Progenitor cell of endocrine pancreas (in vitro differentiated cells): ENCODE results near the gene PNKD. TPM values are rescaled to one million over a fixed set of nuclear protein-coding genes. Genes with fewer than 3 reads are reported as not detected.

ENCODE experiments used
- DNase-seq: peaks from one replicate; pipeline ENCODE4 v3.0.0; 2021; ENCODE audit warnings: low spot score; ENCODE audit not compliant: unreplicated experiment
- H3K27ac Mint-ChIP-seq: 2 replicates; pipeline ENCODE4 v1.8.0; 2021; ENCODE audit warnings: mild to moderate bottlenecking, moderate library complexity, mixed read lengths
- H3K27me3 Mint-ChIP-seq: 2 replicates; pipeline ENCODE4 v1.8.0; 2021; ENCODE audit warnings: mixed read lengths
- H3K36me3 Mint-ChIP-seq: 2 replicates; pipeline ENCODE4 v1.8.0; 2022; ENCODE audit warnings: mixed read lengths; ENCODE audit not compliant: insufficient read depth
- H3K4me1 Mint-ChIP-seq: 2 replicates; pipeline ENCODE4 v1.8.0; 2021; ENCODE audit warnings: low read depth, mixed read lengths
- H3K4me3 Mint-ChIP-seq: 2 replicates; pipeline ENCODE4 v1.8.0; 2021; ENCODE audit warnings: low read depth, mild to moderate bottlenecking, moderate library complexity, mixed read lengths
- H3K9me3 Mint-ChIP-seq: 2 replicates; pipeline ENCODE4 v1.8.0; 2021; ENCODE audit warnings: low read depth, mixed read lengths
- CTCF ChIP-seq: fragments of 200-600 bp; sonication (generic); IDR thresholded peaks from one replicate; pipeline ENCODE4 v1.5.0; 2021; ENCODE audit warnings: antibody characterized with exemption, mild to moderate bottlenecking; ENCODE audit not compliant: unreplicated experiment
- total RNA-seq: library from RNA; stranded (reverse); gene quantifications from 2 replicates; pipeline ENCODE4 v1.2.1, GENCODE V29; 2021

PNKD gene
- total RNA-seq, 1 donor from 2014 or later: 54.3 TPM

- H3K4me1 Mint-ChIP-seq: peaks cover 8% of the 10 kb centered on the region
- TF ChIP-seq CTCF: no peak
- H3K9me3 Mint-ChIP-seq: no peaks in the 10 kb centered on the region
- H3K36me3 Mint-ChIP-seq: peaks cover 14% of the 10 kb centered on the region
- H3K27me3 Mint-ChIP-seq: no peaks in the 10 kb centered on the region
- DNase-seq: no peak
- H3K27ac Mint-ChIP-seq: no peak overlapping the region
- no peak overlapping the region for H3K4me3 Mint-ChIP-seq
Measured at GRCh38 chr2:218255446-218255845, 14.9 kb upstream of the PNKD start.

GRCh38 chr2:218256612-218257350 is 13.5 kb upstream of the PNKD start:
- DNase-seq: no peak
- Mint-ChIP-seq H3K27me3 (no peaks in the 10 kb centered on the region), H3K4me3 (no peak overlapping the region), H3K27ac (no peak overlapping the region), H3K36me3 (peaks cover 10% of the 10 kb centered on the region), H3K9me3 (no peaks in the 10 kb centered on the region), H3K4me1 (peaks cover 20% of the 10 kb centered on the region)
- TF ChIP-seq CTCF: no peak

GRCh38 chr2:218257390-218257981 is 12.8 kb upstream of the PNKD start:
- Mint-ChIP-seq H3K4me3 (no peak overlapping the region), H3K27me3 (no peaks in the 10 kb centered on the region), H3K36me3 (peaks cover 8% of the 10 kb centered on the region), H3K27ac (no peak overlapping the region), H3K9me3 (no peaks in the 10 kb centered on the region), H3K4me1 (peaks cover 23% of the 10 kb centered on the region)
- peak; percentile 49 for TF ChIP-seq CTCF
- DNase-seq: no peak

- no peak for TF ChIP-seq CTCF
- no peak for DNase-seq
- Mint-ChIP-seq H3K27me3 (no peaks in the 10 kb centered on the region), H3K4me1 (peaks cover 27% of the 10 kb centered on the region), H3K9me3 (no peaks in the 10 kb centered on the region), H3K4me3 (no peak overlapping the region), H3K27ac (peak overlapping the region; percentile 87), H3K36me3 (peaks cover 10% of the 10 kb centered on the region)
Measured at GRCh38 chr2:218259099-218259961, 11.0 kb upstream of the PNKD start.

GRCh38 chr2:218260166-218260565 is 10.2 kb upstream of the PNKD start:
- no peaks in the 10 kb centered on the region for H3K27me3 Mint-ChIP-seq
- no peak for DNase-seq
- peaks cover 29% of the 10 kb centered on the region for H3K4me1 Mint-ChIP-seq
- H3K9me3 Mint-ChIP-seq: no peaks in the 10 kb centered on the region
- no peak for TF ChIP-seq CTCF
- peaks cover 7% of the 10 kb centered on the region for H3K36me3 Mint-ChIP-seq
- no peak overlapping the region for H3K4me3 Mint-ChIP-seq
- peak overlapping the region; percentile 87 for H3K27ac Mint-ChIP-seq
